Esophagus muscularis mucosa (tissue), 4 donors: ENCODE measurements around the gene F8. TPM values are rescaled to one million over a fixed set of nuclear protein-coding genes. Genes with fewer than 3 reads are reported as not detected.

ENCODE experiments used
- DNase-seq: peaks from one replicate; pipeline ENCODE4 v3.0.0-alpha.2; 2017; ENCODE audit errors: extremely low spot score
- H3K27ac ChIP-seq, 4 donors: fragments of 200-600 bp; sonication (generic); replicated peaks in 1 of 4; 1 replicate in 3 of 4; 2 replicates in 1 of 4; pipeline ENCODE4 v1.5.1; 2016 to 2019; ENCODE audit warnings: mild to moderate bottlenecking in 1 of 4
- H3K27me3 ChIP-seq, 4 donors: fragments of 200-600 bp; sonication (generic); one replicate each; pipeline versions ENCODE4 v1.5.1 to v1.6.0; 2016 to 2019
- H3K36me3 ChIP-seq, 4 donors: fragments of 200-600 bp; sonication (generic); one replicate each; pipeline ENCODE4 v1.5.1; 2016 to 2019
- H3K4me1 ChIP-seq, 4 donors: fragments of 200-600 bp; sonication (generic); one replicate each; pipeline ENCODE4 v1.5.1; 2016 to 2019
- H3K4me3 ChIP-seq, 4 donors: fragments of 200-600 bp; sonication (generic); 1 replicate in 2 of 4; 2 replicates in 2 of 4; pipeline ENCODE4 v1.5.1; 2016 to 2019; ENCODE audit warnings: mild to moderate bottlenecking in 4 of 4, moderate library complexity in 1 of 4
- H3K9me3 ChIP-seq, 4 donors: fragments of 200-600 bp; sonication (generic); 1 replicate in 3 of 4; 2 replicates in 1 of 4; pipeline ENCODE4 v1.5.1; 2016 to 2019
- CTCF ChIP-seq, 3 experiments: fragments of 200-600 bp in 2 of 3; fragments of 450-650 bp in 1 of 3; sonication (generic) in 2 of 3; IDR thresholded peaks; one replicate each; pipeline ENCODE4 v1.5.1; 2017 to 2019; ENCODE audit warnings: antibody characterized with exemption in 3 of 3, mild to moderate bottlenecking in 2 of 3, moderate library complexity in 1 of 3
- EP300 ChIP-seq: sonication (generic); formaldehyde crosslinking; IDR thresholded peaks from one replicate; pipeline ENCODE4 v1.6.1; 2017; ENCODE audit warnings: antibody characterized with exemption
- POLR2A ChIP-seq: fragments of 450-650 bp; IDR thresholded peaks from one replicate; pipeline ENCODE4 v1.6.1; 2017; ENCODE audit warnings: antibody characterized with exemption, moderate library complexity, mild to moderate bottlenecking, low read depth
- POLR2AphosphoS5 ChIP-seq, 2 donors: sonication (generic); formaldehyde crosslinking; IDR thresholded peaks; one replicate each; pipeline ENCODE4 v1.6.1; 2017; ENCODE audit warnings: antibody characterized with exemption in 2 of 2
- WGBS: methylation state at CpG from one replicate; pipeline ENCODE4 v1.1.5; 2018; 5-methylcytosine and 5-hydroxymethylcytosine counted together
- intact Hi-C: fragments of 100-400 bp; cut with DNase I; formaldehyde crosslinking; loops from one replicate; pipeline ENCODE4 v1.15.1; 2023
- total RNA-seq, 4 donors: library from RNA; depleted of rRNA; stranded (reverse); fragments of >200 nt; gene quantifications; one replicate each; pipeline versions ENCODE4 v1.1.0 to v1.2.1, GENCODE V29; 2016

Gene F8
- total RNA-seq, 4 donors from 2014 or later, result 17.0 to 30.0 (median 22.3) TPM

DNA sequence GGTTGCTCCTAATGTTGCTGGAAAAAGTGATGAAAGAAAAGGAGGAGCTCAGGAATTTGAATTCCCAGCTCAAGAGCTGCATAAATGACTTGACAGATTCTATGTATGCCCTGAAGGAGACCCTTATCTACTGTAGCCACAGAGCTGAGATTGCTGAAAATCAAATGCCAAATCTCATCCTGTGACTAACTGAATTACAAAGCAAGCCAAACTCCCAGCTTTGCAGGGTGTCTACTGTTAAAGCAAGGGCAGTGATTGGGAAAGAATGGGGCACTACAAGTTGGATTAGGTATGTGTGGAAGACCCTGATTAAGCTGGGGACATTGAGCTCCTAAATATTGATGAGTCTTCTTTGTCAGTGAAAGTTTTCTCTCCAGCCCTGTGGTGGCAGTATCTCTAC lies 167.3 kb downstream of the F8 start:
- DNase-seq, result no peak
- Histone ChIP-seq H3K4me1 (no peaks in the 10 kb centered on the region), H3K36me3 (peaks cover 0 to 34% (median 9%) of the 10 kb centered on the region in 4 donors), H3K27ac (no peak overlapping the region), H3K9me3 (no peaks in the 10 kb centered on the region), H3K27me3 (no peaks in the 10 kb centered on the region), H3K4me3 (no peak overlapping the region)
- TF ChIP-seq CTCF (IDR thresholded peaks at IDR 0.05), result no peak
- intact Hi-C loops, result no loop called here

DNA sequence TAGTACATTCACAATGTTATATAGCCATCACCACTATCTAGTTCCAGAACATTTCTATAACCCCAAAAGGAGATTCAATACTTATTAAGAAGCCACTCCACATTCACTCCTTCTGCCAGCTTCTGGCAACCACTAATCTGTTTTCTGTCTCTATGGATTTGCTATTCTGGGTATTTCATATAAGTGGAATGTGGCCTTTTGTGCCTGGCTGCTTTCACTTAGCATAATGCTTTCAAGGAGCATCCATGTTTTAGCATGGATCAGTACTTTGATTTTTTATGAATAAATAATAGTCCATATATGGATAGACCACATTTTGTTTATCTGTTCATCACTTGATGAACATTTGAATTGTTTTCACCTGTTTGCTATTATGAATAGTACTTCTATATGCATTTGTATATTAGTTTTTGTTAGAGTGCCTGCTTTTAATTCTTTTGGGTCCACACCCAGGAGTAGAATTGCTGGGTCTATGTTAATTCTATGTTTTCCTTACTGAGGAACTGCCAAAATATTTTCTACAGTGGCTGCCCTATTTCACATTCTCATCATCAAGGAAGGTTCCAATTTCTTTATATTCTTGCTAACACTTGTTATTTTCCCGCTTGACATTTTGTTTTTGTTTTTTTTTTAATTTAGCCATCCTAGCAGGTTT lies 171.4 kb downstream of the F8 start:
- no peak for TF ChIP-seq POLR2A
- TF ChIP-seq POLR2AphosphoS5 (IDR thresholded peaks at IDR 0.05), result no peak
- no peak for TF ChIP-seq EP300
- no peak for TF ChIP-seq CTCF (IDR thresholded peaks at IDR 0.05)
- H3K27ac ChIP-seq, result no peak overlapping the region
- intact Hi-C loops, result no loop called here
- H3K9me3 ChIP-seq, result no peaks in the 10 kb centered on the region
- WGBS, result 80% methylated on average over 1 of the region's 1 CpG
- peaks cover 0 to 15% (median 4%) of the 10 kb centered on the region in 4 donors for H3K36me3 ChIP-seq
- no peaks in the 10 kb centered on the region for H3K27me3 ChIP-seq
- H3K4me3 ChIP-seq, result no peak overlapping the region
- no peak for DNase-seq
- no peaks in the 10 kb centered on the region for H3K4me1 ChIP-seq

DNA sequence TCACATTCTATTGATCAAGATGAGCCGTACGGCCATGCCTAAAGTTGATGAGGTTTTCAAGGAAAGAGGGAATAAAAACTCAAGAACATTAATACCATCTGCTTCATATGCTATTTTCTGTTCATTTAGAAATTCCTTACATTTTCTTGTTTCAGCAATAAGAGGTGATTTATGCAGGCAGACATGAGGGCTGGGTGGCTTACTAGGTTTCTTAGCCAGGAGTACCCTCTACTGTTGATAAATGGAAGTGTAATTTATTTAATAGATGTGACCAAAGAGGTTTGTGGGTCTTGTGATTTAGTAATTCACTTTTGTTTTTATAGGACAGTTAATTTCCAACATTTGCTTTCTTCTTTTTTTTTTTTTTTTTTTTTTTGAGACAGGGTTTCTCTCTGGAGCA lies 181.7 kb downstream of the F8 start:
- intact Hi-C loops, result no loop called here
- 91% methylated on average over 2 of the region's 2 CpGs for WGBS

DNA sequence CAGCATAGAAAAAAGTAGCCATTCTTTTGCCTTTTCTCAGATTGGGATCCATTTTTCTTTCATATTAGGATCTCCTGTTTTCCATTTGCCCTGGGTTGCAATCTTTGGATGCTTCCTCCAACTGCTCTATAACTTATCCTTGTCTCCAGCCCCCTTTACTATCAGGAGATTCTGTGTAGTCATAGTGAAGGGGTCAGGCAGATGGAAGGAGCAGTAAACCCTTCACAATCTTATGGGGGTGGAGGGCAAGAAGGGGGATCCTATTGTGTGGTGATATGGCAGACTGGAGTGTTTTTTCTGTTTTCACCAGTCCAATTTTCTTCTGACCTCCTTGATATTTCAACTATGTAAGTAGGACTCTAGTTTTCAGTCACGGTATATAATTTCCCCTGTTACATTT lies 186.4 kb downstream of the F8 start:
- WGBS, result 66% methylated on average over 1 of the region's 1 CpG
- Histone ChIP-seq H3K27me3 (no peaks in the 10 kb centered on the region), H3K27ac (no peak overlapping the region), H3K4me1 (no peaks in the 10 kb centered on the region), H3K36me3 (no peaks in the 10 kb centered on the region), H3K9me3 (no peaks in the 10 kb centered on the region), H3K4me3 (no peak overlapping the region)
- TF ChIP-seq CTCF (IDR thresholded peaks at IDR 0.05), result no peak
- no peak for TF ChIP-seq POLR2AphosphoS5 (IDR thresholded peaks at IDR 0.05)
- no peak for TF ChIP-seq EP300
- no peak for TF ChIP-seq POLR2A
- intact Hi-C loops, result no loop called here
- DNase-seq, result no peak

More for the DNA sequence above, 181.7 kb downstream of the F8 start:
- no peak overlapping the region for H3K4me3 ChIP-seq
- no peaks in the 10 kb centered on the region for H3K4me1 ChIP-seq
- DNase-seq, result no peak
- H3K27me3 ChIP-seq, result no peaks in the 10 kb centered on the region
- no peak for TF ChIP-seq EP300
- peak; percentile 26 to 49 (median 42) for TF ChIP-seq CTCF (IDR thresholded peaks at IDR 0.05)
- TF ChIP-seq POLR2AphosphoS5 (IDR thresholded peaks at IDR 0.05), result no peak
- TF ChIP-seq POLR2A, result no peak
- H3K27ac ChIP-seq, result no peak overlapping the region
- H3K36me3 ChIP-seq, result no peaks in the 10 kb centered on the region
- H3K9me3 ChIP-seq, result no peaks in the 10 kb centered on the region

DNA sequence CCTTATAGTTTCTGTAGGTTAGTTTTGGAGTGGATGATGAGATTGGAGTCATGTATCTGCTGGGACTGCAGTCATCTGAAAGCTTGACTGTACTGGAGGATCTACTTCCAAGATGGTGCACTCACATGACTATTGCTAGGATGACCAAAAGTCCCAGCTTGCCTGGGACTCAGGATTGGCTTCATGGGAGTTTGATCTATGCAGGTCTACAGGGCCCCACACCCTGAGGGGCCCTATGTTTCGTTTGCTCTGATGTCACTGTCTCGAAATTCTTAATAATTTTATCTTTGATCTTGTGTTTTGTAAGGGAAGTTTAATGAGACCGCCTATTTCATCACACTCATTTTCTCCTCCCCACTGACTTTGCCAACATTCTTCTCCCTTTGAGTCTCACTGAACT lies 188.0 kb downstream of the F8 start, which contains the start of gene SMIM9:
SMIM9 (minus strand) TSS at position 101 of the 400 bp plus-strand sequence. CDS start 3,806 bp downstream, outside the sequence.
- intact Hi-C loops, result no loop called here
- H3K4me1 ChIP-seq, result no peaks in the 10 kb centered on the region
- no peak within 1 kb of the TSS for H3K27ac ChIP-seq
- no peak for DNase-seq
- H3K9me3 ChIP-seq, result no peaks in the 10 kb centered on the region
- no peak within 1 kb of the TSS for H3K4me3 ChIP-seq
- H3K36me3 ChIP-seq, result no peaks in the 10 kb centered on the region
- H3K27me3 ChIP-seq, result no peaks in the 10 kb centered on the region
- TF ChIP-seq POLR2AphosphoS5 (IDR thresholded peaks at IDR 0.05) (no peak), CTCF (IDR thresholded peaks at IDR 0.05) (no peak), POLR2A (no peak)
- WGBS, result 79% methylated on average over 3 of the region's 3 CpGs
